GM12878 (cell line): Measurements from ENCODE around the gene APH1B.

Source experiments
- BRCA1 ChIP-seq: IDR thresholded peaks from 2 replicates; pipeline ENCODE4 v1.6.1; 2011; ENCODE audit warnings: low read depth, low read length, improper control_type of control experiment
- HDAC2 ChIP-seq: fragments of 200-600 bp; sonication (generic); IDR thresholded peaks from 2 replicates; pipeline ENCODE4 v1.6.1; 2017
- KAT2A ChIP-seq: conservative IDR thresholded peaks from 2 replicates; pipeline ENCODE4 v1.6.1; 2011; ENCODE audit warnings: low read depth, low read length; ENCODE audit not compliant: control insufficient read depth
- POLR2A ChIP-seq: IDR thresholded peaks from 2 replicates; pipeline ENCODE4 v1.6.1; 2011; ENCODE audit warnings: low read depth, mild to moderate bottlenecking, low read length
- RCOR1 ChIP-seq: conservative IDR thresholded peaks from 2 replicates; pipeline ENCODE4 v1.6.1; 2012; ENCODE audit warnings: low read depth, low read length, improper control_type of control experiment
- RFX5 ChIP-seq: IDR thresholded peaks from 2 replicates; pipeline ENCODE4 v1.6.1; 2011; ENCODE audit warnings: low read depth, low read length, improper control_type of control experiment

DNA sequence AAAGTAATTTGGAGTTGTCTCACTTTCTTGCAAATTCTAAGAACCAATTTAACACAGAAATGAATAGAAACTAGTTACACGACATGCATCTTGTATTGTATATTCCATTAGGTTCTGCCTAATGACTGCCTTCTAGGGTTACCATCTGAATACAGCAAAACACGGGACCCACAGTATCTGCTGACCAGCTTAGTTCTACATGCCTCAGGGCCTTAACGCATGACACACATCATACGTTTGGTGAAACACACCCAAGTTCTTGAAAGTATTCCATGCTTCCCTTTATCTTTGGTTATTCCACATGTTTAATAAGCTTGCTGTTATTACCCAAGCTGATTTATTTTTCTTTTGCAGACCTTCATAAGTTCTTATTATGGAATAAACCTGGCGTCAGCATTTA, 27.9 kb downstream of the APH1B start:
- TF ChIP-seq KAT2A (no peak), BRCA1 (no peak), RFX5 (no peak), RCOR1 (no peak), HDAC2 (no peak), POLR2A (no peak)
